ENCODE results near the gene ARRB1. TPM values are rescaled to one million over a fixed set of nuclear protein-coding genes. Genes with fewer than 3 reads are reported as not detected.

The ARRB1 gene
- total and polyA plus RNA-seq, 2 of the 13 experiments (the other 11 are each of a cell fraction or from before 2014, with no cell fraction given) = 22.5 to 35.7 TPM

DNA sequence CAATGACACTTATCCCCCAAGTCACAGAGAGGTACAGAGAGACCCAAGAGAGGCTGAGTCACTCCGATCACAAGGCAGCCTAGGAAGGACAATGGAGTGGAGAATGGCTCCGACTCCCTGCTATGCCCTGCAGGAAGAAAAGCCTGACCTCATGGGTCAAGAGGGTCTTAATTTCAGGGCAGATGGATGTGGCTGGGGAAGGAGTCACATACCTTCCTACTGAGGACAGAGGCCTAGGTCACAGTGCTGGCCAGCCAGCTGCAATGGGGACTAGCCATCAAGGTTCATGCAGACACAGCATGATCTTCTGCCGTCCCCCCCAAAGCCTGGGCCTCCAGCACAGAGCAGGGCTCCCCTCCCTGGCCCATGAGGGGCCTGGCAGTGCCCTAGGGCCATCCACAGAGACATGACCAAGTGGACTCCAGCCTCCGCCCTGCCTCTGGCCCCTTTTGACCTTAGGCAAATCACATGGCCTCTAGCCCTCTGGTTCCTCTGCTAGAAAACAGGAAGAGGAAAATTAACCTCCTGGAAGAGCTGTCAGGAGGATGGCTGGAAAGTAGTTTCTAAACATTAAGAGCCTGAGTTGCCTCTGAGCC lies 1.8 kb downstream of the ARRB1 start (continued):
- TF ChIP-seq, protein P1, sequence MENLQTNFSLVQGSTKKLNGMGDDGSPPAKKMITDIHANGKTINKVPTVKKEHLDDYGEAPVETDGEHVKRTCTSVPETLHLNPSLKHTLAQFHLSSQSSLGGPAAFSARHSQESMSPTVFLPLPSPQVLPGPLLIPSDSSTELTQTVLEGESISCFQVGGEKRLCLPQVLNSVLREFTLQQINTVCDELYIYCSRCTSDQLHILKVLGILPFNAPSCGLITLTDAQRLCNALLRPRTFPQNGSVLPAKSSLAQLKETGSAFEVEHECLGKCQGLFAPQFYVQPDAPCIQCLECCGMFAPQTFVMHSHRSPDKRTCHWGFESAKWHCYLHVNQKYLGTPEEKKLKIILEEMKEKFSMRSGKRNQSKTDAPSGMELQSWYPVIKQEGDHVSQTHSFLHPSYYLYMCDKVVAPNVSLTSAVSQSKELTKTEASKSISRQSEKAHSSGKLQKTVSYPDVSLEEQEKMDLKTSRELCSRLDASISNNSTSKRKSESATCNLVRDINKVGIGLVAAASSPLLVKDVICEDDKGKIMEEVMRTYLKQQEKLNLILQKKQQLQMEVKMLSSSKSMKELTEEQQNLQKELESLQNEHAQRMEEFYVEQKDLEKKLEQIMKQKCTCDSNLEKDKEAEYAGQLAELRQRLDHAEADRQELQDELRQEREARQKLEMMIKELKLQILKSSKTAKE (CRISPR knock-in tag; IDR thresholded peaks at IDR 0.05; ENCODE audit: borderline replicate concordance) = peak; percentile 66; the same call in 1 of the 2 replicates
- TF ChIP-seq ZNF619 (CRISPR knock-in tag; IDR thresholded peaks at IDR 0.05) (0 out of 2 replicates have a peak, but pooled peaks have one; percentile 33), SP5 (CRISPR knock-in tag; IDR thresholded peaks at IDR 0.05; ENCODE audit: borderline replicate concordance, low read depth) (no peak), ERF (CRISPR knock-in tag; IDR thresholded peaks at IDR 0.05) (0 out of 2 replicates have a peak, but pooled peaks have one; percentile 32)
- TF ChIP-seq, protein P2, sequence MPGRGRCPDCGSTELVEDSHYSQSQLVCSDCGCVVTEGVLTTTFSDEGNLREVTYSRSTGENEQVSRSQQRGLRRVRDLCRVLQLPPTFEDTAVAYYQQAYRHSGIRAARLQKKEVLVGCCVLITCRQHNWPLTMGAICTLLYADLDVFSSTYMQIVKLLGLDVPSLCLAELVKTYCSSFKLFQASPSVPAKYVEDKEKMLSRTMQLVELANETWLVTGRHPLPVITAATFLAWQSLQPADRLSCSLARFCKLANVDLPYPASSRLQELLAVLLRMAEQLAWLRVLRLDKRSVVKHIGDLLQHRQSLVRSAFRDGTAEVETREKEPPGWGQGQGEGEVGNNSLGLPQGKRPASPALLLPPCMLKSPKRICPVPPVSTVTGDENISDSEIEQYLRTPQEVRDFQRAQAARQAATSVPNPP (CRISPR knock-in tag; IDR thresholded peaks at IDR 0.05) = no peak

GRCh38 chr11:75347781-75348566 lies 3.5 kb downstream of the ARRB1 start:
- peak overlapping the region; percentile 85 for H3K27ac ChIP-seq (ENCODE audit: extremely low read length, insufficient read depth, low read length)
- intact Hi-C loops (cut with micrococcal nuclease; ENCODE audit: unreplicated experiment) = no loop called here
- peaks cover 90% of the 10 kb centered on the region for H3K4me1 ChIP-seq (ENCODE audit: insufficient read depth, low read length)
- H3K27me3 ChIP-seq (ENCODE audit: control insufficient read depth in 1 of 2, insufficient read depth in 2 of 2, low read length in 2 of 2) = no peaks in the 10 kb centered on the region
- H3K9me3 ChIP-seq (ENCODE audit: low read length) = no peaks in the 10 kb centered on the region
- BruUV-seq (replicated peaks) = no TSS peak
- H3K36me3 ChIP-seq (replicated peaks in 1 of 2; ENCODE audit: control insufficient read depth in 1 of 2, insufficient read depth in 2 of 2, low read length in 2 of 2) = no peaks in the 10 kb centered on the region
- peaks cover 47% of the 10 kb centered on the region; the same call in 1 of the 2 replicates for H4K20me1 ChIP-seq (ENCODE audit: insufficient read depth, low read length)
- ChIA-PET CTCF (ENCODE audit: low intra/inter-chr PET ratio, low total read pairs) (no interaction called here), POLR2A (no interaction called here)
- H3K79me2 ChIP-seq (ENCODE audit: insufficient read depth, low read length) = peaks cover 68% of the 10 kb centered on the region
- ATAC-seq (no peak), FAIRE-seq (peak; percentile 64), DNase-seq (ENCODE audit: low spot score) (peak; percentile 64)
- WGBS (ENCODE audit: low lambda C conversion rate) = 48% methylated on average over 8 of the region's 8 CpGs
- H3K4me3 ChIP-seq (replicated peaks in 1 of 3; ENCODE audit: insufficient read depth in 1 of 3, low read depth in 2 of 3, low read length in 3 of 3) = peak overlapping the region in 1 of 3 experiments; percentile 20; a peak in 1 of 6 replicates
- H2AFZ ChIP-seq (ENCODE audit: low read length) = no peak overlapping the region
- in situ Hi-C loops (cut with HindIII; ENCODE audit: extremely low pct_ligation_motif_present, low pct_unique_long_range_greater_than_20kb) = no loop called here
- peak overlapping the region; percentile 99 for H3K4me2 ChIP-seq (ENCODE audit: low read depth, low read length)
- 0 out of 2 replicates have a peak overlapping the region, but pooled peaks have one; percentile 3 for H3K9ac ChIP-seq (ENCODE audit: insufficient read depth, low read depth, low read length)
- TF ChIP-seq MTA1 (CRISPR knock-in tag; IDR thresholded peaks at IDR 0.05; ENCODE audit: borderline replicate concordance) = no peak
- TF ChIP-seq, protein P3, sequence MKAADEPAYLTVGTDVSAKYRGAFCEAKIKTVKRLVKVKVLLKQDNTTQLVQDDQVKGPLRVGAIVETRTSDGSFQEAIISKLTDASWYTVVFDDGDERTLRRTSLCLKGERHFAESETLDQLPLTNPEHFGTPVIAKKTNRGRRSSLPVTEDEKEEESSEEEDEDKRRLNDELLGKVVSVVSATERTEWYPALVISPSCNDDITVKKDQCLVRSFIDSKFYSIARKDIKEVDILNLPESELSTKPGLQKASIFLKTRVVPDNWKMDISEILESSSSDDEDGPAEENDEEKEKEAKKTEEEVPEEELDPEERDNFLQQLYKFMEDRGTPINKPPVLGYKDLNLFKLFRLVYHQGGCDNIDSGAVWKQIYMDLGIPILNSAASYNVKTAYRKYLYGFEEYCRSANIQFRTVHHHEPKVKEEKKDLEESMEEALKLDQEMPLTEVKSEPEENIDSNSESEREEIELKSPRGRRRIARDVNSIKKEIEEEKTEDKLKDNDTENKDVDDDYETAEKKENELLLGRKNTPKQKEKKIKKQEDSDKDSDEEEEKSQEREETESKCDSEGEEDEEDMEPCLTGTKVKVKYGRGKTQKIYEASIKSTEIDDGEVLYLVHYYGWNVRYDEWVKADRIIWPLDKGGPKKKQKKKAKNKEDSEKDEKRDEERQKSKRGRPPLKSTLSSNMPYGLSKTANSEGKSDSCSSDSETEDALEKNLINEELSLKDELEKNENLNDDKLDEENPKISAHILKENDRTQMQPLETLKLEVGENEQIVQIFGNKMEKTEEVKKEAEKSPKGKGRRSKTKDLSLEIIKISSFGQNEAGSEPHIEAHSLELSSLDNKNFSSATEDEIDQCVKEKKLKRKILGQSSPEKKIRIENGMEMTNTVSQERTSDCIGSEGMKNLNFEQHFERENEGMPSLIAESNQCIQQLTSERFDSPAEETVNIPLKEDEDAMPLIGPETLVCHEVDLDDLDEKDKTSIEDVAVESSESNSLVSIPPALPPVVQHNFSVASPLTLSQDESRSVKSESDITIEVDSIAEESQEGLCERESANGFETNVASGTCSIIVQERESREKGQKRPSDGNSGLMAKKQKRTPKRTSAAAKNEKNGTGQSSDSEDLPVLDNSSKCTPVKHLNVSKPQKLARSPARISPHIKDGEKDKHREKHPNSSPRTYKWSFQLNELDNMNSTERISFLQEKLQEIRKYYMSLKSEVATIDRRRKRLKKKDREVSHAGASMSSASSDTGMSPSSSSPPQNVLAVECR (CRISPR knock-in tag; IDR thresholded peaks at IDR 0.05; ENCODE audit: borderline replicate concordance) = 0 out of 2 replicates have a peak, but pooled peaks have one; percentile 26
- 0 out of 2 replicates have a peak, but pooled peaks have one; percentile 54 for TF ChIP-seq ZNF3 (CRISPR knock-in tag; IDR thresholded peaks at IDR 0.05)
- TF ChIP-seq SOX6 (IDR thresholded peaks at IDR 0.05) = no peak
- TF ChIP-seq SOX6 (CRISPR knock-in tag; IDR thresholded peaks at IDR 0.05) = peak; percentile 22; the same call in 1 of the 2 replicates
- no peak for TF ChIP-seq ZNF75D (CRISPR knock-in tag; IDR thresholded peaks at IDR 0.05; ENCODE audit: borderline replicate concordance)
- TF ChIP-seq HDAC2 (CRISPR knock-in tag; IDR thresholded peaks at IDR 0.05) = peak; percentile 25; the same call in 1 of the 2 replicates
- TF ChIP-seq RBFOX2 (IDR thresholded peaks at IDR 0.05; ENCODE audit: low read depth, low read length) = no peak
